Hepatocyte (in vitro differentiated cells): Measurements from ENCODE around the gene PPM1L. TPM values are rescaled to one million over a fixed set of nuclear protein-coding genes. Genes with fewer than 3 reads are reported as not detected.
A peak's percentile ranks its signal among the peaks of the same experiment; 100 is the strongest.

ENCODE experiments used
- DNase-seq: peaks from one replicate; pipeline ENCODE4 v3.0.0-alpha.2; 2016; ENCODE audit warnings: low spot score
- H2AFZ ChIP-seq: fragments of 200-600 bp; sonication (generic); 2 replicates; pipeline ENCODE4 v1.6.0; 2016; ENCODE audit warnings: antibody characterized with exemption, mild to moderate bottlenecking
- H3K27ac ChIP-seq: fragments of 200-600 bp; sonication (generic); 2 replicates; pipeline ENCODE4 v1.5.1; 2016; ENCODE audit warnings: mild to moderate bottlenecking
- H3K27me3 ChIP-seq: fragments of 200-600 bp; sonication (generic); 2 replicates; pipeline ENCODE4 v1.6.1; 2016
- H3K36me3 ChIP-seq: fragments of 200-600 bp; sonication (generic); replicated peaks from 2 replicates; pipeline ENCODE4 v1.5.1; 2016; ENCODE audit warnings: low read depth; ENCODE audit not compliant: insufficient read depth
- H3K4me1 ChIP-seq: fragments of 200-600 bp; sonication (generic); 2 replicates; pipeline ENCODE4 v1.5.1; 2016; ENCODE audit warnings: mild to moderate bottlenecking, moderate library complexity; ENCODE audit not compliant: insufficient read depth
- H3K4me2 ChIP-seq: fragments of 200-600 bp; sonication (generic); 2 replicates; pipeline ENCODE4 v1.6.0; 2016
- H3K4me3 ChIP-seq: fragments of 200-600 bp; sonication (generic); 2 replicates; pipeline ENCODE4 v1.5.1; 2016; ENCODE audit warnings: mild to moderate bottlenecking
- H3K79me2 ChIP-seq: fragments of 200-600 bp; sonication (generic); 2 replicates; pipeline ENCODE4 v1.6.0; 2017; ENCODE audit warnings: mild to moderate bottlenecking
- H3K9me2 ChIP-seq: fragments of 200-600 bp; sonication (generic); replicated peaks from 2 replicates; pipeline ENCODE4 v1.6.0; 2017; ENCODE audit warnings: mild to moderate bottlenecking; ENCODE audit not compliant: insufficient read depth
- H3K9me3 ChIP-seq: fragments of 200-600 bp; sonication (generic); 2 replicates; pipeline ENCODE4 v1.5.1; 2016; ENCODE audit warnings: low read depth, mild to moderate bottlenecking
- H4K20me1 ChIP-seq: fragments of 200-600 bp; sonication (generic); 2 replicates; pipeline ENCODE4 v1.6.0; 2016; ENCODE audit warnings: mild to moderate bottlenecking; ENCODE audit not compliant: insufficient read depth, poor library complexity, severe bottlenecking
- CTCF ChIP-seq: fragments of 200-600 bp; sonication (generic); IDR thresholded peaks from 2 replicates; pipeline ENCODE4 v1.5.1; 2016; ENCODE audit warnings: antibody characterized with exemption, mild to moderate bottlenecking; ENCODE audit not compliant: poor library complexity
- EZH2 ChIP-seq: fragments of 200-600 bp; sonication (generic); IDR thresholded peaks from 2 replicates; pipeline ENCODE4 v1.6.1; 2016; ENCODE audit warnings: antibody characterized with exemption, mild to moderate bottlenecking, borderline replicate concordance
- EZH2phosphoT487 ChIP-seq: fragments of 200-600 bp; sonication (generic); IDR thresholded peaks from one replicate; pipeline ENCODE4 v1.6.1; 2018; ENCODE audit warnings: antibody characterized with exemption, mild to moderate bottlenecking, low read depth, moderate library complexity; ENCODE audit not compliant: unreplicated experiment, severe bottlenecking
- WGBS: methylation state at CpG from one replicate; pipeline ENCODE4 v1.1.6; 2016; ENCODE audit warnings: low lambda C conversion rate; ENCODE audit errors: missing lambda C conversion rate; 5-methylcytosine and 5-hydroxymethylcytosine counted together
- polyA plus RNA-seq: library from polyadenylated mRNA; unstranded; fragments of >200 nt; fragmentation: Nextera tagmentation; extraction: Ambion mirVana; gene quantifications from 2 replicates; pipeline ENCODE4 v1.2.1, GENCODE V29; 2016
- total RNA-seq: library from RNA; depleted of rRNA; stranded (reverse); fragments of >200 nt; gene quantifications from 2 replicates; pipeline ENCODE4 v1.2.3, GENCODE V29; 2014

The PPM1L gene
- total and polyA plus RNA-seq, 2 experiments from 2014 or later, result 5.1 to 13.1 TPM

GRCh38 chr3:161103776-161104385 lies 347.9 kb downstream of the PPM1L start:
- no peak for DNase-seq
- no peaks in the 10 kb centered on the region for H3K36me3 ChIP-seq
- H4K20me1 ChIP-seq, result no peaks in the 10 kb centered on the region
- peak overlapping the region; percentile 89 for H3K4me2 ChIP-seq
- WGBS, result 92% methylated on average over 22 of the region's 22 CpGs
- H3K4me1 ChIP-seq, result no peaks in the 10 kb centered on the region
- H3K27ac ChIP-seq, result peak overlapping the region; percentile 80
- H3K79me2 ChIP-seq, result no peaks in the 10 kb centered on the region
- peak overlapping the region; percentile 95 for H2AFZ ChIP-seq
- no peaks in the 10 kb centered on the region for H3K9me2 ChIP-seq
- no peaks in the 10 kb centered on the region for H3K27me3 ChIP-seq
- peak overlapping the region; percentile 67 for H3K4me3 ChIP-seq
- no peaks in the 10 kb centered on the region for H3K9me3 ChIP-seq
- TF ChIP-seq EZH2 (no peak), CTCF (no peak), EZH2phosphoT487 (no peak)

DNA sequence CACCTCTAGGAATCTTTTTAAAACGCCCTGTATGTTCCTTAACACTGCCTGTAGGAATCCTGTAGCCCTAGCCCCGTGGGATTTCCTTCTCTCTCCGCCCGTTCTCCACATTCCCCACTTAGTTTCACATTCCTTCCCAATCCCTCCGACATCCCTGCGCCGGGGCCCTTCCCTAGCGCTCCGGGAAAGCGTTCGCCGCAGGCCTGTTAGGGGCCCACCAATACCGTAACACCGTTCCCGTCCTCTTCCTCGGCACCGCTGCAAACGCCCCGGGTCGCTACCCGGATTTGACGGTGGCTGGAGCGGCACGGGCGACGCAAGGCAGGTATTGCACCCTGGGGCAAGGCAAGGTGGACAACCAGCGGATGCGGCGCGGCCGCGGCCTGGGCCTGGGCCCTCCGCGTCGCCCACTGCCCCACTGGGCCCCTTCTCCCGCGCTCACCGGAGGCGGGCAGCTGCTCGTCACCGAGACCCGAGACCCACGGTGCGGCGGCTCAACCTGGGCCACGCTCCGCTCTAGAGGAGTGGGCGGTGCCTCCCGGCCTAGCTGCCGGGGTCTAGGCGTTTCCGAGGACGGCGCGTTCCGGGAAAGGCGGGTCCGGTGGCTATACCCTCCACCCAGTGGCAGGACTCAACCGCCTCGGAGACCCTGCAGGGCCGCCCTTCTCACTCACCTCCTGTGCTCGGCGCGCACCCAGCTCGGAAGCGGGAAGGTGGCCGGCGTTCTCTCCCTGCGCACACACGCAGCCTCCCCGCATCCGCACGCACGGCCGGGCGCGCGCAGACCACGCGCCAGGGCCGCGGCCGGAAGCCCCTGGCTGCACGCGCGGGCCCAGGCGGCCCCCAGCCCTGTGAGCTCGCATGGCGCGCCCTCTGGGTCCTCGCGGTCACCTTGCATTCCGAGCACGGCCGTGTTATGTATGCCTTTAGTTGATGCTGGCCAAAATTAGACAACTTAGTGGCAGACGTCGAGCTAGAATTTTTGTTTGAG lies 348.8 kb downstream of the PPM1L start, which contains the start of gene B3GALNT1:
B3GALNT1 (minus strand) TSS at position 789 of the 991 bp plus-strand sequence. CDS start 18,595 bp downstream, outside the sequence.
- Histone ChIP-seq H3K79me2 (no peaks in the 10 kb centered on the region), H2AFZ (peak within 1 kb of the TSS; percentile 95), H3K9me3 (no peaks in the 10 kb centered on the region), H3K4me2 (peak within 1 kb of the TSS; percentile 89), H3K27ac (peak within 1 kb of the TSS; percentile 80), H3K4me3 (peak within 1 kb of the TSS; percentile 67), H3K36me3 (no peaks in the 10 kb centered on the region), H3K9me2 (no peaks in the 10 kb centered on the region), H3K27me3 (no peaks in the 10 kb centered on the region), H4K20me1 (no peaks in the 10 kb centered on the region), H3K4me1 (no peaks in the 10 kb centered on the region)
- peak; percentile 61 for DNase-seq
- 6% methylated on average over 93 of the region's 97 CpGs for WGBS
- no peak for TF ChIP-seq EZH2phosphoT487
- no peak for TF ChIP-seq CTCF
- TF ChIP-seq EZH2, result no peak

DNA sequence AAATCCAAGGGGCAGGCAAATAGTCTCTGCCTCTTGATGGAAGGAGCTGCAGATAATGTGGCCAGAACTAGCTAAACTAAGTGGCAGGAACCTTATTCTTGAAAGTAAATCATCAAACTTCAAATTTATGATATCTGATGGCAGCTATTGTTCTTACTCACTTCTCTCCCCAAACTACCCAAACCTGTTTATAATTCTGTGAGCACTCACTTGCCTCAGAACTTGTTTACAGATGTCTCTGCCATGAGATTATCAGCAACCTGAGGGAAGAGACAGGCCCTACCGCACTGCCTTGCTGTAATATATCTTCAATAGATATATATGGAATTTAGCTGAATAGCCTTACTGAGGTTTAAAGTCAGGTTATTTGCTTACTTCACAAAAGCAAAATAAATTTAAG lies 351.3 kb downstream of the PPM1L start:
- no peaks in the 10 kb centered on the region for H3K4me1 ChIP-seq
- H3K79me2 ChIP-seq, result no peaks in the 10 kb centered on the region
- TF ChIP-seq EZH2phosphoT487 (no peak), EZH2 (no peak), CTCF (no peak)
- H3K9me3 ChIP-seq, result no peaks in the 10 kb centered on the region
- H4K20me1 ChIP-seq, result no peaks in the 10 kb centered on the region
- WGBS, result 78% methylated on average over 1 of the region's 1 CpG
- no peak overlapping the region for H3K4me2 ChIP-seq
- H2AFZ ChIP-seq, result no peak overlapping the region
- DNase-seq, result no peak
- H3K27ac ChIP-seq, result no peak overlapping the region
- no peaks in the 10 kb centered on the region for H3K27me3 ChIP-seq
- no peaks in the 10 kb centered on the region for H3K9me2 ChIP-seq
- H3K36me3 ChIP-seq, result no peaks in the 10 kb centered on the region
- H3K4me3 ChIP-seq, result no peak overlapping the region
